ENCODE measurements around the gene DBF4B.
A peak's percentile ranks its signal among the peaks of the same experiment; 100 is the strongest.

Gene DBF4B

DNA sequence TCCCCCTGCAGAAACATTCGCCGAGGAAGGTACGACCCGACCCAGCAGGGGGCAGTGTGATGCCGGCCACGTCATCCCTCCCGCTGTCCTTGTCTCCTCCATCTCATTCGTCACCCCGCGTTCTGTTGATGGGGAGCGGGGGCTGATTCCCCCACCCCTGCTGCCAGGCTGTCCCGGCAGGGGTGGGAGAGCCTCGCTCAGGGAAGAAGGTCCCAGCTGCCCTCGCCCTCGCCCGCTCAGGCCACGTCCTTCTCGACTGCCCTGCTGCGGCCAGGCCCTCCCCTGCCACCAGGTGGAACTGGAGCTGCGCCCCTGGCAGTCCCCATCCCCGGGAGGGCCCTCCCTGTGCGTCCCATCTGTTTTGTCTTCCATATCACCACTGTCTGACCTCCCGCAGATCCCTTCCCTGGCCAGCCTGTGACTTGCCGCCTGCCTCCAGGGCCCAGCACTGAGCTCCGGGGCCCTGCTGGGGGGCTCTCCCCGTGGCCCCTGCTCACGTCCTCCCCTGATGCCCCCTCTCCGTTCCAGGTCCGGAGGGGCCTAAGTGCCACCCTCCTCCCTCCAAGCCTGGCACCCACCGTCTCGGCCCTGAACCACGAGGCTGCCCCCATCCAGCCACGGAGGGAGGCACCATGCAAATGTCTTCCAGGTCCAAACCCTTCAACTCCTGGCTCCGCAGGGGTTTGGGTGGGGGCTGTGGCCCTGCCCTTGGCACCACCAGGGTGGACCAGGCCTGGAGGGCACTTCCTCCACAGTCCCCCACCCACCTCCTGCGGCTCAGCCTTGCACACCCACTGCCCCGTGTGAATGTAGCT is 71.0 kb downstream of the DBF4B start:
- peak; percentile 94 for DNase-seq

DNA sequence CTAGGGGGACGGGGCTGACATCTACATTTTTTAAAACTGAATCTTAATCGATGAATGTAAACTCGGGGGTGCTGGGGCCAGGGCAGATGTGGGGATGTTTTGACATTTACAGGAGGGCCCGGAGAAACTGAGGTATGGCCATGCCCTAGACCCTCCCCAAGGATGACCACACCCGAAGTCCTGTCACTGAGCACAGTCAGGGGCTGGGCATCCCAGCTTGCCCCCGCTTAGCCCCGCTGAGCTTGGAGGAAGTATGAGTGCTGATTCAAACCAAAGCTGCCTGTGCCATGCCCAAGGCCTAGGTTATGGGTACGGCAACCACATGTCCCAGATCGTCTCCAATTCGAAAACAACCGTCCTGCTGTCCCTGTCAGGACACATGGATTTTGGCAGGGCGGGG is 71.7 kb downstream of the DBF4B start:
- DNase-seq: no peak

DNA sequence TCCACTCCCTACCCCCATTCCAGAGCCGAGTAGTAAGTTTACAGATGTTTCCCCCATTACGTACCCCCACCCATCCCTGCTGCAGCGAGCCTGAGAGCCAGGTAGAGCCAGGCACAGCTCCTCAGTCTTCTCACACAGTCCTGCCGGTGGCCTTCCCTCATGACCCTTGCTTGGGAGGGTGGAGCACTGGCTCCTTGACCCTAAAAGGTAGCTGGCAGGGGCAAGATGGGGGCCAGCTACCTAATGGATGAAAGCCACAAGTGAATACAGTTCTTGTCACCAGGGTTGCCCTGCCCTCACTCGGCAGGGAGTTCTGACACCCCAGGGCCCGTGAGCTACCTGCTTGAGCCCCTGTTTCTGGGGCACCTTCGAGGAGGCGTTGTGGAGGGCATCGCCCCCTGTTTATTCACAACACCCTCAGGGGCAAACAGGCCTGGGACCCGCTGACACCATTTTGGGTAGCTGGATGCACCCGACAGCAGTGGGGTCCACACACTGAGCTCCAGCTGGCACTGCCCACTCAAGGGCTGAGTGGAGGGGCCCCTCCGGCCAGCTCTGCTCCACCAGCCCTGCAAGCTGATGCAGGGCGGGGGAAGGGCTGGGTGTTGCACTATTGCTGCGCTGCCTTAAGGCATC is 72.5 kb downstream of the DBF4B start:
- DNase-seq: no peak

DNA sequence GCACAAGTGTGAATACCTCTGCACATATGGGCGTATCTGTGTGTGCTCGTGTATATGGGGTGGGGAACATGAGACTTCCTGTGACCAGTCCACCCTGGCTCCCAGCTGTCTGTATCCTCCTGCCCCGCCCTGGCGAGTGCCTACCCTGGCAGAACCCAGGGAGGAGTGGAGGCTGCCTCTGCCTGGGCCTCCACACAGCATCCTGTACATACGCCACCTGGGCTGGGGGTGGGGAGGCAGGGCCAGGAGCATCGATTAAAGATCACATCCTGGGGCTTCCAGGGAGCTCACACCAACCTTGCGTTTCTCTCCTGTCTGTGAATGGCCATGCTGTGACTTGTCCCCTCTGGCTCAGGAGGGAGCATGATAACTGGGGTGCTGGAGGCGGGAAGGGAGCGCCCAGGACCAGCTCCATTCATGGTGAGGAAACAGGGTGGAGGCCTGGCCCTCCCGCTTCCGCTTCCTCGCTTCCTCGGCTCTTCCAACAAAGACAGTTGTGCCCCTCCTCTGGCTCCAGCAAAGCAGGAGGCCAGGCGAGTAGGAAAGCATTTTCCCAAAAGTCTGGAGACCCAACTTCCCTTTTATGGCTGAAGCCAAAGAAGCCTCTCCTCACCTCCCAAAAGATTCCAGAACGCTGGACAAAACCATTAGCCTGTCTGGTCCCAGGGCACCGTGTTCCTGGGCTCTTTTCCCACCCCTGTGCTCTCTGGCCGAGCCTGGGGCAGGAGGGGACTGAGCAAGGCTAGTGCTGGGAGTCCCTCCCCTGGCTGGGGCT is 73.3 kb downstream of the DBF4B start:
- no peak for DNase-seq

DNA sequence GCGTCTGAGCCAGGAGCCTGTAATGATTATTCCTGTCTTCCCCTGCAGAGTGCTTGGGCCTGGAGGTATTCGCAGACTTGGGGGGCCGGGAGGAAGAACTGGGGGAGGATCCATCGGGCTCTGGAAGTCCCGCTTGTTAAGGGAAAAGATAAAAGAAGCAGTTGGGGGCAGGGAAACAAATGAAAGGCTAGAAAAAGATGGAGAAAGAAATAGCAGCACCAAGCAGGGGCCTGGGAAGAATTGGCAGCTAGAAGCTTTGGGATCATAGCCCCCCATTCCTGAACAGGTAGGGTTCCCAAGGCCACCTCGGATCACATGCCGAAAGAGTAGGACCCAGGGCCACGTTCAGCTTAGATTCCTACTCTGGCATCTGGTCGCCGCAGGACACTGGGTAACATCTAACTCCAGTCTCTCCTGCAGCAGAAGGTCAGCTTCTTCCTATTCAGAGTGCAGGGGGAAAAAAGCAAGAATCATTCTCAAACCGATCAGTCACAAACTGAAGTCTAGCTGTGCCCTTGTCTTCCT is 73.9 kb downstream of the DBF4B start:
- DNase-seq: no peak

DNA sequence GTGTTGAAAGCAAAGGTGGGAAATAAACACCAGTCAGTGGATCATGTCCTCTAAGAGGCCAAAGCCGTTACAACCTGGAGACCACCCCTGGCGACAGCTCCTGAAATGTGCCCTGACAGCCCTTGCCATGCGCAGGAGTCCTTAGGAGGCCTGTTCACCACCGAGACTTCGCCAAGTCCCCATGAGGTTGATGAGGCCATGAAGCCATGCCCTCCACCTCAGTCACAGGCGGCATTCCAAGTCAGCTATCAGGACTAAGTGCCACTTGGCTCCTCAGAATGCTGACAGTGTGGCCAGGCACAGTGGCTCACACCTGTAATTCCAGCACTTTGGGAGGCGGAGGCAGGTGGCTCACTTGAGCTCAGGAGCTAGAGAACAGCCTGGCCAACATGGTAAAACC is 77.5 kb downstream of the DBF4B start:
- no peak for DNase-seq

DNA sequence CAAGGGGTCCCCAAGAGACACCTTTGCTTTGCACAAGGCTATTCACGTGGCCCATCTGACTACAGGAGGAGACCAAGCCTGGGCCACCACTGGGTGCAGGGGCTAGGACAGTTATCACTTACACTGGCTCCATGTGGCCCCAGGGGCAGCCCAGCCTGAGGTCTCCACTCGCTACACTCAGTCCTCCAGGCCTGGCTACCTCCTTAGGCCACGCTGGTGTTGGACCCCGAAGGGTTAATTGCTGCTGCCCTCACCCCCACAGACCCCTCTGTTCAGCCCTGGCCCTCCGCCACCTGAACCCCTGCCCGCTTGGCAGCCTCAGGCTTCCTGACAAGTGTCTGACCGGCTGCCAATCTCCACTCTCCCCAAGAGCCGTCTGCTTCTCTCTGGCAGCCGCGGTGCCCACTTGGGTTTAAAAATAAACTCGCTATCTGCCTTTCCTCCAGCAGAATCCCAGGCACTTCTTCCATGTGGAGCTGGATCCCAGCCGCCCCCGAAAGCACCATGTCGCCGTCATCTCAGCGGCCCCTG is 78.2 kb downstream of the DBF4B start:
- no peak for DNase-seq

DNA sequence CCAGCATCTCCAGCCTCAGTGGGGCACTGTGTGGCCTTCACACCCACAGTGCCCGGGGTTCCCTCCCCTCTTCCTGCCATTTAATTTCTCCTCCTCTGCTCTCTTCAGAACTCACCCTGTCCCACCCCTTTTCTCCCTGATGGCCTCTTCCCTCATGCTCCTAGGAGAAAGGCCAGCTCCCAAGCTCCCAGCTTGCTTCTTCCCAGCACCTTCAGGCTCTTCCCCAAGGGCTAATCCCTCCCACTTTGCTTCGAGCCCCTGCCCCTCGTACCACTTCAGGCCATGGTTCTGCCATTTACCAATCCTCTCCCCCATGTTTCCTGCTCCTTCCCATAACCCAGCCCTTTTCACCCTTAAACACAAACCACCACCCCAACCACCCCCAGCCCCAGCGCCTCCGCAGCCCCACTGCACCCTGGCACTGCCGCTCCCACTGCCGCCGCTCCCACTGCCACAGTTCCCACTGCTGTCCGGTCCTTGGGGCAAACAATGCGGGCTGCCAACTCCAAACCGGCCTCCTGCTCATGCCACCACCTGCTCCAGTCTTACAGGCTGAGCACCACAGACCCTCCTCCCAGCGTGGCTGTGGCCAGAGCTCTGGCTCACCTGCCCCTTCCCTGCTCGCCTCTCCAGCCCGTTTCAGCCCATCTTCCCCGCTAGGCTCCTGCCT is 78.9 kb downstream of the DBF4B start:
- no peak for DNase-seq

DNA sequence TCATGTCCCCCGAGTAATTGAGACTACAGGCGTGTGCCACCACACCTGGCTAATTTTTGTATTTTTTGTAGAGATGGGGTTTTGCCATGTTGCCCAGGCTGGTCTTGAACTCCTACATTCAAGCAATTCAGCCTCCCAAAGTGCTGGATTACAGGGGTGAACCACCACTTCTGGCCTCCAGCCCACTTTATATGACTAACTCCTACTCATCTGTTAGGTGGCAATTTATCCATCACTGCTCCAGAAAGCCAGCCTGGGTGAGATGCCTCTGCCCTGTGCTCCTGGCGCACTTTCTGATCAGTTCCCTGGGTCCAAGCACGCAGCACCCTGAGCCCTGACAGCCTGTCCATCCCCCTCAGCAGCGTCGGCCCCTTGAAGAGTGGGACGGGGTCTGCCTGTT is 79.7 kb downstream of the DBF4B start:
- DNase-seq: no peak

DNA sequence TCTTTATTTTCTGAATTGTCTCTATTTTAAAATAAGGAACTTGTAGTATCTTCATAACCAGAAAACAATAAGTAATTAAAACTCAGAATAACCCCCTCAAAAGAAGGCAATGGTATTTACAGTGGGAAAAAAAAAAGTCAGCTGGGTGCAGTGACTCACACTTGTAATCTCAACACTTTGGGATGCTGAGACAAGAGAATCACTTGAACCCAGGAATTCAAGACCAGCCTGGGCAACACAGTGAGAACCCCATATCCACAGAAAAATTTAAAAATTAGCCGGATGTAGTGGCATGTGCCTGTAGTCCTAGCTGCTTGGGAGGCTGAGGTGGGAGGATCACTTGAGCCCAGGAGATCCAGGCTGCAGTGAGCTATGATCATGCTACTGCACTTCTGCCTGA is 83.8 kb downstream of the DBF4B start:
- no peak for DNase-seq

DNA sequence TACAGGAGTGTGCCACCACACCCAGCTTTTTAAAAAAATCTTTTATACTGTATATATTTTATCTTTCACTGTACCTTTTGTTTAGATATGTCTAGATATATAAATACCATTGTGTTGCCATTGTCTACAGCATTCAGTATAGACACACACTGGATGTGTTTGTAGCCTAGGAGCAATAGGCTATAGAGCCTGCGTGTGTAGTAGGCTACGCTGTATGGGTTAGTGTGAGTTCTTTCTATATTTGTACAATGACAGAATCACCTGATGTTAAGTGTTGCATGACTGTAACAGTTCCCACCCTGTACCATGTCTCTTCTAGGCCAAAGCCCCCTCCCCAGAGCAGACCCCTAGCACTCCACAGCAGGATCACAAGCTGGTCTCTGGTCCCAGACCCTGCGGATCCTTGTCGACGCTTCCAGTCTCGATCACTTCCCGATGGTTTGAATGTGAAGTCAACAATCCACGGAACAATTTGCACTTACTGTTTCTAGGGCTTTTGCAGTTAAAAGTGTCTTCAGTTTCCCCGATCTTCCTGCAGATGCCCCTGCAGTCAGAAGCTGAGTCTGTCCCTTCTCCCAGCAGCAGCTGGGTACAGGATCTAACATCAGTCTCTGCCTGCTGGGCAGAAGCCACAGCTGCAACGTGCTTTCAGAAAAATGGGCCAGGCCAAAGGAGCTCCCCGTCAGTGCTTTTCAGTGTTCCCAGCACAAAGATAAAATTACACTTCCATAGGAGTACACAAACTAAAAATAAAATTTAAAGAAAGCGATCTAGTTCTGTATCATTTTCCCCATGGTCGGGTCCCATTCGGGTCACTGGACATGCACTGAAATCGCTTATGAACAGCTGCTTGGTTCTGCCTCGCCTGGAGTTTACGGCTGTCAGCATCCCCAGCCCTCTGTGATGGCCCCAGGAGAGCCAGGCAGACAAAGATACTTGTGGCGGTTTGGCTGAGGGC is 85.7 kb downstream of the DBF4B start:
- DNase-seq: peak; percentile 91

DNA sequence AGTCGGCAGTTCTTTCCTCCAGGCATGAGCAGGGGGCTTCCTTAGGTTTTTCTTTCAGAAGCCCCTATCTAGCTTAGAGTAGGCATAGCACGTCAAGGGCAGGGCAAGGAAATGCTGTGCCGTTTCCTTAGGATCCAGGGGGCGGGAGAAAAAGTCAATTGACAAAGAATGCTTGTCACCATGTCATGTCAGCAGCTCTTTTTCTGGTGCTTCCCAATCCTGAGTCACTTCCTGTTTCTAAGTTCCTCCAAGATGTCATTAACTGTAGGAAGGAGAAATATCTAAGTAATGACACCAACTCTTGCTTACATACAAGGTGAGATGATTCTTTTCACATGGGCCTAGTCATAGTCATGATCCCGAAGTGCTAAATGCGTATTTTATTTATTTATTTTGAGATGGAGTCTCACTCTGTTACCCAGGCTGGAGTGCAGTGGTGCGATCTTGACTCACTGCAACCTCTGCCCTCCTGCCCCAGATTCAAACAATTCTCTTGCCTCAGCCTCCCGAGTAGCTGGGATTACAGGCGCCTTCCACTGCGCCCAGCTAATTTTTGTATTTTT is 86.5 kb downstream of the DBF4B start:
- DNase-seq: no peak

DNA sequence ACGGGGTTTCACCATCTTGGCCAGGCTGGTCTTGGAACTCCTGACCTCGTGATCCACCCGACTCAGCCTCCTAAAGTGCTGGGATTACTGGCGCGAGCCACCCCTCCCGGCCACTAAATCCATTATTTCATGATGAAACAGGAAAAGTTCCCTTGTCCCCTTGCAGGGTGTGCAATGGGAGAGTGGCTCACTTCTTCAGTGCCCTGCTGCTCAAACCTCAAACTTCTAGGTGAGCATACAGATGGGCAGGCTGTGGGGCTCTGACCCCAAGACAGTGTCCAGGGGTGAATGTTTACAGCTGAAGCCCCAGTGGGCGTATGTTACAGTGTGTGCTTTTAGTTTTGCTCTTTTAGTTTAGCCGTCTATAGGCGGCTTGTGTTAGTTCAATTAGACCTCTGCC is 87.0 kb downstream of the DBF4B start:
- no peak for DNase-seq

DNA sequence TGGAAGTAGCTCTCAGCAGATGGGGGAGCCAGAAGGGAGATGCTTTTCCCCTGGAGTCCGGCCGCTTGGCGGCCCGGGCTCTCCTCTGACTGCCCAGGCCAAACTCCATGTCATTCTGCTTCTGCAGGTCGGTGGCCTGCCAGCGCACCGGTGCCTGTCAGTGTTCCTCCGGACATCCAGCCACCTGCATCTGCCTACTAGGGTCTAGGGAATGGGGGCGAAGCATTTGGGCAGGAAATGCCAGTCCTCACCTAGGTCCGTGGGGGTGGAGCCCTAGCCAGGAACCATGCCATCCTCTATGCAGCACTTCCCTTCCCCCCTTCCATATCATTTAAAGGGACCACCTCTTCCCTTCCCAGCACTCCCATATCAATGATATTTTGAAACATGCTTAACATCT is 87.5 kb downstream of the DBF4B start:
- DNase-seq: no peak

DNA sequence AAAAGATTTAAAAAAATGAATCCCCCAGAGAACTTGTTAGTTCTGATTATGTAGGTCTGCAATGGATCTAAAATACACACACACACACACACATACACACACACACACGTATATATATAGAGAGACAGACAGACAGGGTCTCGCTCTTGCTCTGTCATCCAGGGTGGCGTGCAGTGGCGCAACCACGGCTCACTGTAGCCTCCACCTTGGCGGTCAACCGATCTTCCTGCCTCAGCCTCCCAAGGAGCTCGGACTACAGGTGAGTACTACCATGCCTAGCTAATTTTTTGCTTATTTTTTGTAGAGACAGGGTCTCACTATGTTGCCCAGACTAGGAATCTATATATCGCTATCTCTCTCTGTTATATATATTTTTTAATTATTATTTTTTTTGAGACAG is 88.3 kb downstream of the DBF4B start:
- no peak for DNase-seq

DNA sequence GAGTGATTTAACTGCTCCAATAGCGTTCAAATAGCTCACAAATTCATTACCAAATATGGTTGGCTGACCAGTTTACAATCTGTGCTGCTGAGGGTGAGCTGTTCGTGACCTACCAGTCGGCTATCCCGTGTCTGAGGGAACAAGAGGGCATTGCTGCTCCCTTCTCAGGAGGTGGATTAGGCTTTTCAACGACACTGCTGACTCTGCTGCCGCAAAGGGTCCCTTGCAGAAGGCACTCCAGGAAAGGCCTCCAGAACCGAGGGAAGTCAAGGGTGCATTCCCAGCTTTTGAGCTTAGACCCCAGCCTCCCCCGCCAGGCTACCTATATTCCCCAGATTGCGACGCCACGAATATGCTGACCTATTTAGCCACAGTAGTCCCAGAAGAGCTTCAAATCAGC is 89.3 kb downstream of the DBF4B start:
- DNase-seq: no peak

DNA sequence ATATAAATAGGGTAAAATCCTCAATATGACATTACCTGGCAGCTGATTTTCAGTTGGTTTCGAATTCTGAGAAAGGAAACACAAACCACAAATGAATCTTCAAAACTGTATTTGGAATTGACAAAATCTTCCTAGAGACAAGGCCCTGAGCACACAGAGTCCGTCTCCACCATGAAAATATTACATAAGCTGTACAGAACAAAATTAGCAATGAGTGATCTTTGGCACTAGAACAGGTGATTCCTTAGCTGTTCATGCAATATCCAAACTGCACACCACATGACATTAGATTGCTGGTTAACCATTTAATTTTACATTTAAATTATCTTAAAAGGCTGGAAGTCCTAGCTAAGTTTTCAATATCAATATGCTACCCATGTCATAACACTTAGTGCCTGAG is 89.9 kb downstream of the DBF4B start:
- no peak for DNase-seq

Data from eye (tissue), 1 donor.